Esophagus squamous epithelium (tissue), 5 donors: ENCODE results near the gene TLN1. TPM values are rescaled to one million over a fixed set of nuclear protein-coding genes. Genes with fewer than 3 reads are reported as not detected.
A peak's percentile ranks its signal among the peaks of the same experiment; 100 is the strongest.

Experiments
- DNase-seq: peaks from one replicate; lab custom pipeline; 2025; lab: John Stamatoyannopoulos, UW
- H3K27ac ChIP-seq, 4 donors: fragments of 200-600 bp; sonication (generic); one replicate each; pipeline ENCODE4 v1.5.1; 2016 to 2019; ENCODE audit warnings: mild to moderate bottlenecking in 1 of 4
- H3K27me3 ChIP-seq, 4 donors: fragments of 200-600 bp; sonication (generic); 1 replicate in 3 of 4; 2 replicates in 1 of 4; pipeline versions ENCODE4 v1.5.1 to v1.6.0; 2017 to 2021; ENCODE audit warnings: antibody characterized with exemption in 1 of 4
- H3K36me3 ChIP-seq, 3 donors: fragments of 200-600 bp; sonication (generic); one replicate each; pipeline ENCODE4 v1.5.1; 2016 to 2019
- H3K4me1 ChIP-seq, 3 donors: fragments of 200-600 bp; sonication (generic); one replicate each; pipeline ENCODE4 v1.5.1; 2017 to 2019
- H3K4me3 ChIP-seq, 4 donors: fragments of 200-600 bp; sonication (generic); 1 replicate in 3 of 4; 2 replicates in 1 of 4; pipeline ENCODE4 v1.5.1; 2016 to 2019; ENCODE audit warnings: mild to moderate bottlenecking in 2 of 4, moderate library complexity in 1 of 4
- H3K9me3 ChIP-seq, 3 donors: fragments of 200-600 bp; sonication (generic); one replicate each; pipeline ENCODE4 v1.5.1; 2016 to 2019
- CTCF ChIP-seq, 6 experiments: fragments of 450-650 bp in 4 of 6; fragments of 200-600 bp in 2 of 6; sonication (generic) in 2 of 6; IDR thresholded peaks; one replicate each; pipeline ENCODE4 v1.5.1; 2016 to 2019; ENCODE audit warnings: antibody characterized with exemption in 6 of 6, mild to moderate bottlenecking in 4 of 6, moderate library complexity in 4 of 6
- POLR2A ChIP-seq, 4 donors: fragments of 450-650 bp; IDR thresholded peaks; one replicate each; pipeline ENCODE4 v1.6.1; 2017; ENCODE audit warnings: antibody characterized with exemption in 4 of 4, mild to moderate bottlenecking in 4 of 4, moderate library complexity in 3 of 4
- WGBS, 2 donors: methylation state at CpG; one replicate each; pipeline ENCODE4 v1.1.5; 2018; 5-methylcytosine and 5-hydroxymethylcytosine counted together
- intact Hi-C: fragments of 100-400 bp; cut with DNase I; formaldehyde crosslinking; loops from one replicate; pipeline ENCODE4 v1.15.0; 2022
- total RNA-seq, 4 donors: library from RNA; depleted of rRNA; stranded (reverse); fragments of >200 nt; gene quantifications; one replicate each; pipeline ENCODE4 v1.1.0, GENCODE V29; 2016
- donor health status: DM: yes; HTN: yes; CAD: no.

Gene TLN1
- total RNA-seq, 4 donors from 2014 or later = 94.7 to 233 (median 112) TPM

GRCh38 chr9:35731415-35732184 is 395 bp downstream of the TLN1 start:
- WGBS, 2 donors = 1% methylated on average over 14 to 16 of the region's 47 CpGs
- intact Hi-C loops = loop anchor here (5.0 to 10.0 kb wide), 2 partner anchors 74 to 127 kb away; partner anchors contain the start of genes CCDC107, RMRP and TESK1
- Histone ChIP-seq H3K27me3 (no peaks in the 10 kb centered on the region), H3K27ac (peak overlapping the region; percentile 95 to 100 (median 98)), H3K9me3 (no peaks in the 10 kb centered on the region), H3K4me3 (peak overlapping the region; percentile 69 to 91 (median 80)), H3K36me3 (peaks cover 0 to 36% (median 14%) of the 10 kb centered on the region in 3 donors), H3K4me1 (peaks cover 20 to 78% (median 39%) of the 10 kb centered on the region in 3 donors)
- no peak for DNase-seq
- TF ChIP-seq CTCF (IDR thresholded peaks at IDR 0.05) = no peak
- TF ChIP-seq POLR2A (IDR thresholded peaks at IDR 0.05) = no peak

GRCh38 chr9:35730486-35730854 is 1.5 kb downstream of the TLN1 start:
- DNase-seq = no peak
- Histone ChIP-seq H3K9me3 (no peaks in the 10 kb centered on the region), H3K27ac (peak overlapping the region; percentile 95 to 100 (median 98)), H3K27me3 (no peaks in the 10 kb centered on the region), H3K4me3 (peak overlapping the region in 3 of 4 donors; percentile 69 to 91 (median 83)), H3K36me3 (peaks cover 1 to 35% (median 5%) of the 10 kb centered on the region in 3 donors), H3K4me1 (peaks cover 20 to 80% (median 42%) of the 10 kb centered on the region in 3 donors)
- WGBS, 2 donors = 48 to 82% methylated on average over 2 of the region's 2 CpGs
- TF ChIP-seq POLR2A (IDR thresholded peaks at IDR 0.05) (no peak), CTCF (IDR thresholded peaks at IDR 0.05) (no peak)
- intact Hi-C loops = loop anchor here (5.0 to 10.0 kb wide), 2 partner anchors 73 to 126 kb away; partner anchors contain the start of genes CCDC107, RMRP and TESK1

GRCh38 chr9:35729700-35730485 is 2.1 kb downstream of the TLN1 start:
- TF ChIP-seq CTCF (IDR thresholded peaks at IDR 0.05) = peak; percentile 13 to 61 (median 43)
- TF ChIP-seq POLR2A (IDR thresholded peaks at IDR 0.05) = peak in 1 of 4 donors; percentile 25
- H3K4me1 ChIP-seq = peaks cover 20 to 83% (median 42%) of the 10 kb centered on the region in 3 donors
- H3K4me3 ChIP-seq = peak overlapping the region in 3 of 4 donors; percentile 69 to 91 (median 83)
- intact Hi-C loops = loop anchor here (5.0 to 10.0 kb wide), 2 partner anchors 73 to 125 kb away; partner anchors contain the start of genes CCDC107, RMRP and TESK1
- 22 to 39% methylated on average over 6 of the region's 6 CpGs for WGBS, 2 donors
- H3K9me3 ChIP-seq = no peaks in the 10 kb centered on the region
- H3K27ac ChIP-seq = peak overlapping the region; percentile 95 to 100 (median 98)
- no peaks in the 10 kb centered on the region for H3K27me3 ChIP-seq
- H3K36me3 ChIP-seq = peaks cover 5 to 35% (median 7%) of the 10 kb centered on the region in 3 donors
- no peak for DNase-seq

GRCh38 chr9:35729101-35729500 is 2.9 kb downstream of the TLN1 start:
- peaks cover 13 to 35% (median 15%) of the 10 kb centered on the region in 3 donors for H3K36me3 ChIP-seq
- peak overlapping the region in 3 of 4 donors; percentile 69 to 91 (median 83) for H3K4me3 ChIP-seq
- H3K27ac ChIP-seq = peak overlapping the region; percentile 70 to 100 (median 96)
- no peaks in the 10 kb centered on the region for H3K27me3 ChIP-seq
- no peak for DNase-seq
- WGBS, 2 donors = 56 to 58% methylated on average over 3 of the region's 3 CpGs
- TF ChIP-seq POLR2A (IDR thresholded peaks at IDR 0.05) = no peak
- TF ChIP-seq CTCF (IDR thresholded peaks at IDR 0.05) = no peak
- intact Hi-C loops = no loop called here
- no peaks in the 10 kb centered on the region for H3K9me3 ChIP-seq
- peaks cover 20 to 79% (median 42%) of the 10 kb centered on the region in 3 donors for H3K4me1 ChIP-seq
